Vagina (tissue), 2 donors: ENCODE data around the gene BID.

Experiments used
- POLR2A ChIP-seq, 2 donors: fragments of 450-650 bp; IDR thresholded peaks; one replicate each; pipeline ENCODE4 v1.6.1; 2017; ENCODE audit warnings: antibody characterized with exemption in 2 of 2, mild to moderate bottlenecking in 2 of 2, moderate library complexity in 2 of 2
- POLR2AphosphoS5 ChIP-seq, 2 donors: sonication (generic); formaldehyde crosslinking; IDR thresholded peaks; one replicate each; pipeline ENCODE4 v1.9.0; 2017; ENCODE audit warnings: antibody characterized with exemption in 2 of 2, mild to moderate bottlenecking in 2 of 2, low read depth in 1 of 2; ENCODE audit not compliant: insufficient read depth in 1 of 2
- TF ChIP-seq, protein P1 (sequence below), 3 experiments: fragments of 450-650 bp in 2 of 3; fragments of 200-600 bp in 1 of 3; sonication (generic) in 1 of 3; IDR thresholded peaks; one replicate each; pipeline ENCODE4 v1.5.1; 2017 to 2019; ENCODE audit warnings: antibody characterized with exemption in 3 of 3, mild to moderate bottlenecking in 2 of 3, moderate library complexity in 2 of 3

DNA sequence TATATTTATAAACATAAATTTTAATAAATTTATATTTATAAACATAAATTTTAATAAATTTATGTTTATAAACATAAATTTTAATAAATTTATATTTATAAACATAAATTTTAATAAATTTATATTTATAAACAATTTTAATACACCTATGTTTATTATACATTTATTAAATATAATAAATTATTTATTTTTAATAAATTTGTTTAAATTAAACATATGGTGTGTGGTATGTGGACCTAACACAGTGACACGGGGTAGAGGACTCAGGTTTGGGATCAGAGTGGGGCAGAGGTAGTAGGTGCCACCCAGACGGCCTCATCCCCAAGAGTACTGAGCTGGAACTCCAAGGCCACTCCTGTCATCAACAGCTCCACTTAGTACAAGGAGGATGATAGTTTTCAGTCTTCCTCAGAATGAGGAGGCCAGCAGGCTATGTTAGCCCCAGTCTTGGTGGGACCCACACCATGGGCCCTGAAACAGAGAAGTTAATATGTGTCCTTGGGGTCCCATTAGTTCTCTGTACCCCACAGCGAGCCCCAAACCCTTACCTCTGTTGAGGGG is 46.7 kb upstream of the BID start:
- TF ChIP-seq, protein P1, sequence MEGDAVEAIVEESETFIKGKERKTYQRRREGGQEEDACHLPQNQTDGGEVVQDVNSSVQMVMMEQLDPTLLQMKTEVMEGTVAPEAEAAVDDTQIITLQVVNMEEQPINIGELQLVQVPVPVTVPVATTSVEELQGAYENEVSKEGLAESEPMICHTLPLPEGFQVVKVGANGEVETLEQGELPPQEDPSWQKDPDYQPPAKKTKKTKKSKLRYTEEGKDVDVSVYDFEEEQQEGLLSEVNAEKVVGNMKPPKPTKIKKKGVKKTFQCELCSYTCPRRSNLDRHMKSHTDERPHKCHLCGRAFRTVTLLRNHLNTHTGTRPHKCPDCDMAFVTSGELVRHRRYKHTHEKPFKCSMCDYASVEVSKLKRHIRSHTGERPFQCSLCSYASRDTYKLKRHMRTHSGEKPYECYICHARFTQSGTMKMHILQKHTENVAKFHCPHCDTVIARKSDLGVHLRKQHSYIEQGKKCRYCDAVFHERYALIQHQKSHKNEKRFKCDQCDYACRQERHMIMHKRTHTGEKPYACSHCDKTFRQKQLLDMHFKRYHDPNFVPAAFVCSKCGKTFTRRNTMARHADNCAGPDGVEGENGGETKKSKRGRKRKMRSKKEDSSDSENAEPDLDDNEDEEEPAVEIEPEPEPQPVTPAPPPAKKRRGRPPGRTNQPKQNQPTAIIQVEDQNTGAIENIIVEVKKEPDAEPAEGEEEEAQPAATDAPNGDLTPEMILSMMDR (IDR thresholded peaks at IDR 0.05): no peak
- TF ChIP-seq POLR2A (IDR thresholded peaks at IDR 0.05) (no peak), POLR2AphosphoS5 (IDR thresholded peaks at IDR 0.05; ENCODE audit: insufficient read depth in 1 of 2, low read depth in 1 of 2) (no peak)
